HEK293 (cell line): ENCODE data around the gene TAMALIN.

ENCODE experiments used
- FEZF1 ChIP-seq: fragments of 450-650 bp; formaldehyde crosslinking; IDR thresholded peaks from 2 replicates; pipeline ENCODE4 v1.5.1; 2016; ENCODE audit warnings: missing biosample characterization, missing genetic modification characterization
- HIC1 ChIP-seq: fragments of 450-650 bp; formaldehyde crosslinking; IDR thresholded peaks from 2 replicates; pipeline ENCODE4 v1.5.1; 2016; ENCODE audit warnings: missing biosample characterization, missing genetic modification characterization
- HOXC10 ChIP-seq: sonication (generic); formaldehyde crosslinking; IDR thresholded peaks from 2 replicates; pipeline ENCODE4 v1.8.1; 2023; ENCODE audit warnings: mild to moderate bottlenecking, missing genetic modification reagents
- MEIS1 ChIP-seq: sonication (generic); formaldehyde crosslinking; IDR thresholded peaks from 2 replicates; pipeline ENCODE4 v1.8.1; 2022; ENCODE audit warnings: missing genetic modification reagents, mild to moderate bottlenecking, borderline replicate concordance
- REPIN1 ChIP-seq: fragments of 450-650 bp; formaldehyde crosslinking; IDR thresholded peaks from 2 replicates; pipeline ENCODE4 v1.5.1; 2017; ENCODE audit warnings: missing biosample characterization, missing genetic modification characterization, low read depth
- SETDB1 ChIP-seq: IDR thresholded peaks from one replicate; pipeline ENCODE4 v1.6.1; 2017; ENCODE audit warnings: mild to moderate bottlenecking, low read length, moderate library complexity, mixed read lengths; ENCODE audit not compliant: insufficient read length
- ZBTB20 ChIP-seq: fragments of 450-650 bp; formaldehyde crosslinking; IDR thresholded peaks from 2 replicates; pipeline ENCODE4 v1.5.1; 2016; ENCODE audit warnings: missing biosample characterization, missing genetic modification characterization
- ZBTB21 ChIP-seq: fragments of 450-650 bp; formaldehyde crosslinking; IDR thresholded peaks from 2 replicates; pipeline ENCODE4 v1.5.1; 2017; ENCODE audit warnings: missing biosample characterization, missing genetic modification characterization
- ZBTB7A ChIP-seq: fragments of 450-650 bp; formaldehyde crosslinking; IDR thresholded peaks from 2 replicates; pipeline ENCODE4 v1.5.1; 2016; ENCODE audit warnings: low read depth, missing biosample characterization, missing genetic modification characterization
- ZBTB8A ChIP-seq: fragments of 450-650 bp; formaldehyde crosslinking; IDR thresholded peaks from 2 replicates; pipeline ENCODE4 v1.5.1; 2016; ENCODE audit warnings: missing biosample characterization, missing genetic modification characterization
- ZIC2 ChIP-seq: fragments of 450-650 bp; formaldehyde crosslinking; IDR thresholded peaks from 2 replicates; pipeline ENCODE4 v1.5.1; 2016; ENCODE audit warnings: missing biosample characterization, missing genetic modification characterization
- ZNF16 ChIP-seq: fragments of 450-650 bp; formaldehyde crosslinking; IDR thresholded peaks from 2 replicates; pipeline ENCODE4 v1.5.1; 2016; ENCODE audit warnings: low read depth, missing biosample characterization, missing genetic modification characterization
- ZNF169 ChIP-seq: fragments of 450-650 bp; formaldehyde crosslinking; IDR thresholded peaks from 2 replicates; pipeline ENCODE4 v1.5.1; 2016; ENCODE audit warnings: missing biosample characterization, missing genetic modification characterization
- ZNF175 ChIP-seq: fragments of 450-650 bp; formaldehyde crosslinking; IDR thresholded peaks from 2 replicates; pipeline ENCODE4 v1.5.1; 2016; ENCODE audit warnings: missing biosample characterization, missing genetic modification characterization
- ZNF2 ChIP-seq: fragments of 450-650 bp; formaldehyde crosslinking; IDR thresholded peaks from 2 replicates; pipeline ENCODE4 v1.5.1; 2016; ENCODE audit warnings: missing biosample characterization, missing genetic modification characterization
- ZNF221 ChIP-seq: fragments of 450-650 bp; formaldehyde crosslinking; IDR thresholded peaks from 2 replicates; pipeline ENCODE4 v1.5.1; 2017; ENCODE audit warnings: missing biosample characterization, missing genetic modification characterization, borderline replicate concordance
- ZNF366 ChIP-seq: fragments of 450-650 bp; formaldehyde crosslinking; conservative IDR thresholded peaks from 2 replicates; pipeline ENCODE4 v1.5.1; 2016; ENCODE audit warnings: missing biosample characterization, missing genetic modification characterization
- ZNF404 ChIP-seq: fragments of 450-650 bp; formaldehyde crosslinking; IDR thresholded peaks from 2 replicates; pipeline ENCODE4 v1.5.1; 2017; ENCODE audit warnings: missing biosample characterization, missing genetic modification characterization
- ZNF423 ChIP-seq: fragments of 450-650 bp; formaldehyde crosslinking; IDR thresholded peaks from 2 replicates; pipeline ENCODE4 v1.5.1; 2016; ENCODE audit warnings: missing biosample characterization, missing genetic modification characterization
- ZNF426 ChIP-seq: fragments of 450-650 bp; formaldehyde crosslinking; IDR thresholded peaks from 2 replicates; pipeline ENCODE4 v1.5.1; 2017; ENCODE audit warnings: missing biosample characterization, missing genetic modification characterization, mild to moderate bottlenecking, inconsistent platforms, moderate library complexity
- ZNF510 ChIP-seq: fragments of 450-650 bp; formaldehyde crosslinking; IDR thresholded peaks from 2 replicates; pipeline ENCODE4 v1.5.1; 2018; ENCODE audit warnings: mild to moderate bottlenecking, missing genetic modification characterization, missing biosample characterization; ENCODE audit not compliant: insufficient replicate concordance
- ZNF514 ChIP-seq: fragments of 450-650 bp; formaldehyde crosslinking; IDR thresholded peaks from 2 replicates; pipeline ENCODE4 v1.5.1; 2016; ENCODE audit warnings: missing biosample characterization, missing genetic modification characterization
- ZNF544 ChIP-seq: fragments of 450-650 bp; formaldehyde crosslinking; IDR thresholded peaks from 2 replicates; pipeline ENCODE4 v1.5.0; 2017; ENCODE audit warnings: missing biosample characterization, missing genetic modification characterization
- ZNF561 ChIP-seq: fragments of 450-650 bp; IDR thresholded peaks from 2 replicates; pipeline ENCODE4 v1.5.1; 2018; ENCODE audit warnings: missing biosample characterization, missing genetic modification characterization, borderline replicate concordance
- ZNF585B ChIP-seq: fragments of 450-650 bp; formaldehyde crosslinking; IDR thresholded peaks from 2 replicates; pipeline ENCODE4 v1.5.1; 2016; ENCODE audit warnings: missing biosample characterization, missing genetic modification characterization
- ZNF623 ChIP-seq: fragments of 450-650 bp; formaldehyde crosslinking; IDR thresholded peaks from 2 replicates; pipeline ENCODE4 v1.5.1; 2016; ENCODE audit warnings: missing biosample characterization, missing genetic modification characterization
- ZNF624 ChIP-seq: fragments of 450-650 bp; formaldehyde crosslinking; IDR thresholded peaks from 2 replicates; pipeline ENCODE4 v1.5.1; 2017; ENCODE audit warnings: missing biosample characterization, missing genetic modification characterization
- ZNF626 ChIP-seq: fragments of 450-650 bp; sonication (Bioruptor Pico); formaldehyde crosslinking; IDR thresholded peaks from 2 replicates; pipeline ENCODE4 v1.5.1; 2018; ENCODE audit warnings: missing biosample characterization, missing genetic modification characterization, inconsistent platforms
- ZNF792 ChIP-seq: fragments of 450-650 bp; formaldehyde crosslinking; IDR thresholded peaks from 2 replicates; pipeline ENCODE4 v1.5.1; 2016; ENCODE audit warnings: missing biosample characterization, missing genetic modification characterization
- TF ChIP-seq, protein P1 (sequence below): fragments of 450-650 bp; formaldehyde crosslinking; IDR thresholded peaks from 2 replicates; pipeline ENCODE4 v1.5.1; 2016; ENCODE audit warnings: missing biosample characterization, missing genetic modification characterization
- TF ChIP-seq, protein P2 (sequence below): fragments of 450-650 bp; formaldehyde crosslinking; IDR thresholded peaks from 2 replicates; pipeline ENCODE4 v1.5.1; 2016; ENCODE audit warnings: missing biosample characterization, missing genetic modification characterization
- TF ChIP-seq, protein P3 (sequence below): fragments of 450-650 bp; formaldehyde crosslinking; IDR thresholded peaks from 2 replicates; pipeline ENCODE4 v1.5.1; 2016; ENCODE audit warnings: missing biosample characterization, missing genetic modification characterization

The TAMALIN gene

DNA sequence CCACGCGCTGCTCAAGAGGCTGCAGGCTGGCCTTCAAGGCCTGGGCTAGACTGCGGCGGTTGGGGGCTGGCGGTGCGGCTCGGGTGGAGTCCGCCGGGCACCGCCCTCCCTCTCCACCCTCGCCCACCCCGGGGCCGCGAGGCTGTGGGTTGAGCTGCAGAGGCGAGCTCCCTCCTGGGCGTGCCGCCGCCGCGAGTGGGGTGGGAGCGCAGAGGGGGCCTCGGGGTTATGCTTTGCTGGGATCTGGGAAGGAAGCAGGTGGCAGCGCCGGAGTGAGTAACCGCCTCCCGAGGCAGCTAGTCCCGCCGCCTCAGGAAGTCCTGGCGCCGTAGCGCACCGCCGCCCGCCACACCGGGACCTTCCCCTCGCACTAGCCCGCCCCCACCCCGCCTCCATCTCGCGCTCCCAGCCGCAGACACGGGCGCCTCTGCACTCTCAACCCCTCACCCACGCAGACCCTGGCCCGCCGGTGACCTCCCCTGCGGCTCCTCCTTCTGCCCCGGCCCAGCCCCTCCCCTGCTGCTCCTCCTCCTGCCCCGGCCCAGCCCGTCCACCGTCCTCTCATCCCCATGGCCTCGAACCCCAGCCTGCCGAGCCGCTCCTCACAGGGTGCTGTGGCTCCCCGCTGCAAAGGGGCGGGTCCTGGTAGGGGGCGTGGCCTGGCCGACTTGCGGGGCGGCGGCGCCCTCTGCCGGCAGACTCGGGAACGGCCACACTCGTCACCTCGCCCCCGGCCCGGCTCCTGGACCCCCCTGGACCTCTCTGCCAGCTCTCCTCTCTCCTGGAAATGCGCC is 16.6 kb downstream of the TAMALIN start (continued):
- TF ChIP-seq, protein P1, sequence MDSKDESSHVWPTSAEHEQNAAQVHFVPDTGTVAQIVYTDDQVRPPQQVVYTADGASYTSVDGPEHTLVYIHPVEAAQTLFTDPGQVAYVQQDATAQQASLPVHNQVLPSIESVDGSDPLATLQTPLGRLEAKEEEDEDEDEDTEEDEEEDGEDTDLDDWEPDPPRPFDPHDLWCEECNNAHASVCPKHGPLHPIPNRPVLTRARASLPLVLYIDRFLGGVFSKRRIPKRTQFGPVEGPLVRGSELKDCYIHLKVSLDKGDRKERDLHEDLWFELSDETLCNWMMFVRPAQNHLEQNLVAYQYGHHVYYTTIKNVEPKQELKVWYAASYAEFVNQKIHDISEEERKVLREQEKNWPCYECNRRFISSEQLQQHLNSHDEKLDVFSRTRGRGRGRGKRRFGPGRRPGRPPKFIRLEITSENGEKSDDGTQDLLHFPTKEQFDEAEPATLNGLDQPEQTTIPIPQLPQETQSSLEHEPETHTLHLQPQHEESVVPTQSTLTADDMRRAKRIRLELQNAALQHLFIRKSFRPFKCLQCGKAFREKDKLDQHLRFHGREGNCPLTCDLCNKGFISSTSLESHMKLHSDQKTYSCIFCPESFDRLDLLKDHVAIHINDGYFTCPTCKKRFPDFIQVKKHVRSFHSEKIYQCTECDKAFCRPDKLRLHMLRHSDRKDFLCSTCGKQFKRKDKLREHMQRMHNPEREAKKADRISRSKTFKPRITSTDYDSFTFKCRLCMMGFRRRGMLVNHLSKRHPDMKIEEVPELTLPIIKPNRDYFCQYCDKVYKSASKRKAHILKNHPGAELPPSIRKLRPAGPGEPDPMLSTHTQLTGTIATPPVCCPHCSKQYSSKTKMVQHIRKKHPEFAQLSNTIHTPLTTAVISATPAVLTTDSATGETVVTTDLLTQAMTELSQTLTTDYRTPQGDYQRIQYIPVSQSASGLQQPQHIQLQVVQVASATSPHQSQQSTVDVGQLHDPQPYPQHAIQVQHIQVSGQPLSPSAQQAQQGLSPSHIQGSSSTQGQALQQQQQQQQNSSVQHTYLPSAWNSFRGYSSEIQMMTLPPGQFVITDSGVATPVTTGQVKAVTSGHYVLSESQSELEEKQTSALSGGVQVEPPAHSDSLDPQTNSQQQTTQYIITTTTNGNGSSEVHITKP (tag by site-specific recombination), result 0 out of 2 replicates have a peak, but pooled peaks have one; percentile 15
- TF ChIP-seq ZNF514 (tag by site-specific recombination) (no peak), ZNF175 (tag by site-specific recombination) (no peak), ZNF561 (tag by site-specific recombination) (no peak), ZBTB21 (tag by site-specific recombination) (no peak), ZNF169 (tag by site-specific recombination) (no peak), ZNF792 (tag by site-specific recombination) (no peak), ZNF626 (tag by site-specific recombination) (no peak), ZNF423 (tag by site-specific recombination) (peak; percentile 85), SETDB1 (no peak), MEIS1 (CRISPR knock-in tag) (no peak), ZNF404 (tag by site-specific recombination) (no peak), ZNF585B (tag by site-specific recombination) (no peak), REPIN1 (tag by site-specific recombination) (no peak), ZNF624 (tag by site-specific recombination) (no peak), ZBTB8A (no peak), HIC1 (0 out of 2 replicates have a peak, but pooled peaks have one; percentile 27), ZNF426 (tag by site-specific recombination) (no peak), ZBTB20 (peak; percentile 16; the same call in 1 of the 2 replicates), ZNF366 (tag by site-specific recombination) (no peak), ZNF221 (tag by site-specific recombination) (no peak), ZNF623 (tag by site-specific recombination) (no peak), FEZF1 (tag by site-specific recombination) (no peak), HOXC10 (no peak), ZNF544 (tag by site-specific recombination) (no peak), ZNF16 (tag by site-specific recombination) (peak; percentile 93), ZIC2 (tag by site-specific recombination) (peak; percentile 95), ZNF510 (tag by site-specific recombination) (no peak), ZBTB7A (peak; percentile 65), ZNF2 (peak; percentile 85)
- TF ChIP-seq, protein P2, sequence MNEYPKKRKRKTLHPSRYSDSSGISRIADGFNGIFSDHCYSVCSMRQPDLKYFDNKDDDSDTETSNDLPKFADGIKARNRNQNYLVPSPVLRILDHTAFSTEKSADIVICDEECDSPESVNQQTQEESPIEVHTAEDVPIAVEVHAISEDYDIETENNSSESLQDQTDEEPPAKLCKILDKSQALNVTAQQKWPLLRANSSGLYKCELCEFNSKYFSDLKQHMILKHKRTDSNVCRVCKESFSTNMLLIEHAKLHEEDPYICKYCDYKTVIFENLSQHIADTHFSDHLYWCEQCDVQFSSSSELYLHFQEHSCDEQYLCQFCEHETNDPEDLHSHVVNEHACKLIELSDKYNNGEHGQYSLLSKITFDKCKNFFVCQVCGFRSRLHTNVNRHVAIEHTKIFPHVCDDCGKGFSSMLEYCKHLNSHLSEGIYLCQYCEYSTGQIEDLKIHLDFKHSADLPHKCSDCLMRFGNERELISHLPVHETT (tag by site-specific recombination), result 0 out of 2 replicates have a peak, but pooled peaks have one; percentile 29
- TF ChIP-seq, protein P3, sequence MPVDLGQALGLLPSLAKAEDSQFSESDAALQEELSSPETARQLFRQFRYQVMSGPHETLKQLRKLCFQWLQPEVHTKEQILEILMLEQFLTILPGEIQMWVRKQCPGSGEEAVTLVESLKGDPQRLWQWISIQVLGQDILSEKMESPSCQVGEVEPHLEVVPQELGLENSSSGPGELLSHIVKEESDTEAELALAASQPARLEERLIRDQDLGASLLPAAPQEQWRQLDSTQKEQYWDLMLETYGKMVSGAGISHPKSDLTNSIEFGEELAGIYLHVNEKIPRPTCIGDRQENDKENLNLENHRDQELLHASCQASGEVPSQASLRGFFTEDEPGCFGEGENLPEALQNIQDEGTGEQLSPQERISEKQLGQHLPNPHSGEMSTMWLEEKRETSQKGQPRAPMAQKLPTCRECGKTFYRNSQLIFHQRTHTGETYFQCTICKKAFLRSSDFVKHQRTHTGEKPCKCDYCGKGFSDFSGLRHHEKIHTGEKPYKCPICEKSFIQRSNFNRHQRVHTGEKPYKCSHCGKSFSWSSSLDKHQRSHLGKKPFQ (tag by site-specific recombination), result no peak
